Large intestine (tissue), 3 donors: ENCODE data around the gene IYD. TPM values are rescaled to one million over a fixed set of nuclear protein-coding genes. Genes with fewer than 3 reads are reported as not detected.
"Not testable (repeated sequence)": the region's sequence is repeated elsewhere in the genome, so short reads cannot be mapped to it uniquely, and the experiment has no call there.

ENCODE experiments used
- DNase-seq, 2 donors: peaks; one replicate each; pipeline versions ENCODE4 v3.0.0 to v3.0.0-alpha.2; 2013
- H3K27ac ChIP-seq: one replicate; pipeline ENCODE4 v1.5.1; 2013; ENCODE audit warnings: low read length
- H3K27me3 ChIP-seq: 2 replicates; pipeline ENCODE4 v1.6.1; 2013; ENCODE audit warnings: low read length; ENCODE audit not compliant: control insufficient read depth, insufficient read depth
- H3K36me3 ChIP-seq: 2 replicates; pipeline ENCODE4 v1.6.1; 2013; ENCODE audit warnings: low read length; ENCODE audit not compliant: control insufficient read depth, insufficient read depth
- H3K4me1 ChIP-seq: one replicate; pipeline ENCODE4 v1.6.1; 2013; ENCODE audit warnings: low read length; ENCODE audit not compliant: control insufficient read depth, insufficient read depth
- H3K4me3 ChIP-seq: one replicate; pipeline ENCODE4 v1.5.1; 2013; ENCODE audit warnings: low read length
- H3K9me3 ChIP-seq: one replicate; pipeline ENCODE4 v1.6.1; 2013; ENCODE audit warnings: mild to moderate bottlenecking, low read depth, low read length, moderate library complexity; ENCODE audit not compliant: control insufficient read depth
- WGBS: methylation state at CpG from one replicate; pipeline ENCODE4 v1.1.5; 2013; ENCODE audit warnings: low lambda C conversion rate; ENCODE audit not compliant: insufficient coverage; 5-methylcytosine and 5-hydroxymethylcytosine counted together
- polyA plus RNA-seq: library from polyadenylated mRNA; unstranded; fragments of 120-200 nt; gene quantifications from one replicate; pipeline ENCODE4 v1.2.1, GENCODE V29; 2013

IYD gene
- polyA plus RNA-seq, 1 donor: 15.9 TPM

DNA sequence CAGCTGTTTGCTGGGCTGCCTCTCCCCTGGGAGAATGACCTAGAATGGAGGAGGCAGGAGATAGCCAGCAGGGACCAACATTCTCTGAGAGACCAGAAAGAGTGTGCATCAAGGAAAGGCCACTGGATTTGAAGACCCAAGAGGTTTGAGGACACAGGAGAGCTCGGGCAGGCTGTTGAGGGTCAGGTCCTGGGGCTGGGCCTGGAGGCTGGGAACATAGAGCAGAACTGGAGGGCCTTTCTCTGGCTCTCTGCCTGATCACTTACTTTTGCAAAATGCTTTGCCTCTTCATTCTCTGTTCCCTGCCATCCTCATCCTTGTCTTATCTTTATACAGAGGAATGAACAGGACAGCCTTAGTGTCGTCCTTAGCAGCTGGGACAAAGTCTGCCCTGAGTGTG lies 2.5 kb downstream of the IYD start:
- H3K4me1 ChIP-seq: peaks cover 32% of the 10 kb centered on the region
- H3K9me3 ChIP-seq: no peaks in the 10 kb centered on the region
- no peaks in the 10 kb centered on the region for H3K36me3 ChIP-seq
- no peak overlapping the region for H3K27ac ChIP-seq
- H3K4me3 ChIP-seq: no peak overlapping the region
- no peaks in the 10 kb centered on the region for H3K27me3 ChIP-seq
- no CpG with 5 or more reads among the region's 2 CpGs for WGBS
- DNase-seq: peak in 1 of 2 donors; percentile 23

- Histone ChIP-seq H3K36me3 (no peaks in the 10 kb centered on the region), H3K27ac (no peak overlapping the region), H3K9me3 (no peaks in the 10 kb centered on the region), H3K27me3 (no peaks in the 10 kb centered on the region), H3K4me3 (no peak overlapping the region), H3K4me1 (peaks cover 32% of the 10 kb centered on the region)
- no peak for DNase-seq
- no CpG with 5 or more reads among the region's 1 CpG for WGBS
Observed at GRCh38 chr6:150372051-150372450, 3.2 kb downstream of the IYD start.

- no peaks in the 10 kb centered on the region for H3K36me3 ChIP-seq
- H3K4me1 ChIP-seq: peaks cover 32% of the 10 kb centered on the region
- no peaks in the 10 kb centered on the region for H3K9me3 ChIP-seq
- H3K27ac ChIP-seq: no peak overlapping the region
- no peak for DNase-seq
- H3K27me3 ChIP-seq: no peaks in the 10 kb centered on the region
- WGBS: no CpG with 5 or more reads among the region's 2 CpGs
- no peak overlapping the region for H3K4me3 ChIP-seq
Observed at GRCh38 chr6:150373260-150373701, 4.5 kb downstream of the IYD start.

DNA sequence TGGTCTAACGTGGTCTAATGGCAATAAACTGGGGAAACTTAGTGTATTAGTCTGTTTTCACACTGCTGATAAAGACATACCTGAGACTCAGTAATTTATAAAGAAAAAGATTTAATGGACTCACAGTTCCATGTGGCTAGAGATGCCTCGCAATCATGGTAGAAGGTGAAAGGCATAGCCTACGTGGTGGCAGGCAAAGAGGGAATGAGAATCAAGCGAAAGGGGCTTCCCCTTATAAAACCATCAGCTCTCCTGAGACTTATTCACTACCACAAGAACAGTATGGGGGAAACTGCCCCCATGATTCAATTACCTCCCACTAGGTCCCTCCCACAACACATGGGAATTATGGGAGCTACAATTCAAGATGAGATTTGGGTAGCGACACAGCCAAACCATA lies 5.5 kb downstream of the IYD start:
- not testable (repeated sequence) for H3K36me3 ChIP-seq, H3K4me3 ChIP-seq, H3K9me3 ChIP-seq, H3K27me3 ChIP-seq, H3K27ac ChIP-seq, DNase-seq
- H3K4me1 ChIP-seq: peaks cover 25% of the 10 kb centered on the region
- no CpG with 5 or more reads among the region's 5 CpGs for WGBS

- H3K36me3 ChIP-seq: no peaks in the 10 kb centered on the region
- H3K27ac ChIP-seq: peak overlapping the region; percentile 23
- H3K9me3 ChIP-seq: no peaks in the 10 kb centered on the region
- no CpG with 5 or more reads among the region's 4 CpGs for WGBS
- peaks cover 6% of the 10 kb centered on the region for H3K4me1 ChIP-seq
- no peaks in the 10 kb centered on the region for H3K27me3 ChIP-seq
- DNase-seq: peak in 1 of 2 donors; percentile 62
- H3K4me3 ChIP-seq: no peak overlapping the region
Observed at GRCh38 chr6:150377211-150377781, 8.5 kb downstream of the IYD start.

- no peaks in the 10 kb centered on the region for H3K9me3 ChIP-seq
- no peak overlapping the region for H3K27ac ChIP-seq
- no peaks in the 10 kb centered on the region for H3K36me3 ChIP-seq
- DNase-seq: no peak
- 75% methylated on average over 1 of the region's 1 CpG for WGBS
- H3K27me3 ChIP-seq: no peaks in the 10 kb centered on the region
- no peak overlapping the region for H3K4me3 ChIP-seq
- peaks cover 6% of the 10 kb centered on the region for H3K4me1 ChIP-seq
Observed at GRCh38 chr6:150380256-150380655, 11.4 kb downstream of the IYD start.

DNA sequence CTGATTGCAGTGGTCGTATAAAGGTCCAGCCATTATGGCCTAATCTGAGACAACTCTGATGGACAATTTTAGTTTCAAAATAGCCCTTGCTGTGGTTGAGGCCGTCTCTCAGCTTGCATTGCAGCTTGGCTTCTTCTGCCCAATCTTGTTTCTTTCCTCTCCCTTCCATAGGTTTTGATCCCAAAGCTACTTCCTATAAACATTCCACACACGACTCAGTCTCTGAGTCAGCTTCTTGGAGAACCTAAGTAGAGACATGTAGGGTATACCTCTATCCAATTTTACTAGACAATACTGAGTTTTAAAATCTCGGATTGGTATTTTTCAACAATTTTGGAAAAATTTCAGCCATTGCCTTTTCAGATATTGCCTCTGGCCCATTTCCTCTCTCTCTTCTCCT lies 13.4 kb downstream of the IYD start:
- Histone ChIP-seq H3K36me3 (no peaks in the 10 kb centered on the region), H3K27me3 (no peaks in the 10 kb centered on the region), H3K4me1 (peaks cover 5% of the 10 kb centered on the region), H3K4me3 (no peak overlapping the region), H3K27ac (no peak overlapping the region), H3K9me3 (no peaks in the 10 kb centered on the region)
- no peak for DNase-seq
- WGBS: no CpG with 5 or more reads among the region's 4 CpGs

DNA sequence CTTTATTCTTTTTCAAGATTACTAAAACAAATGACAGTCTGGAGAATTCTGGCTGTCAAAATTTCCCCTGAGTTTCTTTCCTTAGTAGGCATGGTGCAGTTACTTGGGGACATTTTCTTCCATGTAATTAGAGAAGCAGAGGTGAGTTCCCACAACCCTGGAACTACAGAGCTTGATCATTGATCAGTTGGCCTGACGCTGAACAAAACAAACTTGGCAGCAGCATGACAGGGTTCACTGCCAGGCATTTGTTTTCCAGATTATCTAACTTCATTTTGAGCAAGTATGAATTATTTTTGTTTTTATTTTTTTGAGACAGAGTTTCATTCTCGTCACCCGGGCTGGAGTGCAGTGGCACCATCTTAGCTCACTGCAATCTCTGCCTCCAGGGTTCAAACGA lies 22.6 kb downstream of the IYD start:
- no peak overlapping the region for H3K27ac ChIP-seq
- WGBS: 83% methylated on average over 1 of the region's 4 CpGs
- DNase-seq: no peak

GRCh38 chr6:150391890-150392289 lies 23.1 kb downstream of the IYD start:
- H3K9me3 ChIP-seq: no peaks in the 10 kb centered on the region
- H3K27me3 ChIP-seq: no peaks in the 10 kb centered on the region
- no peak overlapping the region for H3K27ac ChIP-seq
- H3K4me1 ChIP-seq: no peaks in the 10 kb centered on the region
- no peak for DNase-seq
- H3K36me3 ChIP-seq: no peaks in the 10 kb centered on the region
- no peak overlapping the region for H3K4me3 ChIP-seq
- no CpG with 5 or more reads among the region's 3 CpGs for WGBS

More for the DNA sequence above, 22.6 kb downstream of the IYD start:
- Histone ChIP-seq H3K4me1 (no peaks in the 10 kb centered on the region), H3K9me3 (no peaks in the 10 kb centered on the region), H3K4me3 (no peak overlapping the region), H3K27me3 (no peaks in the 10 kb centered on the region), H3K36me3 (no peaks in the 10 kb centered on the region)

- Histone ChIP-seq H3K27me3 (no peaks in the 10 kb centered on the region), H3K36me3 (no peaks in the 10 kb centered on the region), H3K4me3 (no peak overlapping the region), H3K27ac (no peak overlapping the region), H3K9me3 (no peaks in the 10 kb centered on the region), H3K4me1 (no peaks in the 10 kb centered on the region)
- 55% methylated on average over 4 of the region's 12 CpGs for WGBS
- DNase-seq: no peak
Observed at GRCh38 chr6:150392452-150393220, 23.8 kb downstream of the IYD start.
